Testis (tissue), 3 donors: ENCODE data around the gene VILL. TPM values are rescaled to one million over a fixed set of nuclear protein-coding genes. Genes with fewer than 3 reads are reported as not detected.

Source experiments
- DNase-seq: peaks from one replicate; pipeline ENCODE4 v3.0.0-alpha.2; 2019
- H3K27ac ChIP-seq, 2 donors: fragments of 200-600 bp; sonication (generic); one replicate each; pipeline ENCODE4 v1.5.1; 2019
- H3K27me3 ChIP-seq: fragments of 200-600 bp; sonication (generic); one replicate; pipeline ENCODE4 v1.5.1; 2019
- H3K36me3 ChIP-seq: fragments of 200-600 bp; sonication (generic); one replicate; pipeline ENCODE4 v1.5.1; 2017; ENCODE audit warnings: low read depth; ENCODE audit errors: missing control alignments
- H3K4me1 ChIP-seq: fragments of 200-600 bp; sonication (generic); one replicate; pipeline ENCODE4 v1.5.1; 2019
- H3K4me3 ChIP-seq, 2 donors: fragments of 200-600 bp; sonication (generic); one replicate each; pipeline ENCODE4 v1.5.1; 2017 to 2019
- H3K9me3 ChIP-seq: fragments of 200-600 bp; sonication (generic); one replicate; pipeline ENCODE4 v1.5.1; 2017
- CTCF ChIP-seq, 3 experiments: fragments of 450-650 bp in 2 of 3; fragments of 200-600 bp in 1 of 3; sonication (generic) in 1 of 3; IDR thresholded peaks; one replicate each; pipeline ENCODE4 v1.5.1; 2016 to 2019; ENCODE audit warnings: antibody characterized with exemption in 3 of 3, mild to moderate bottlenecking in 2 of 3, moderate library complexity in 1 of 3
- POLR2A ChIP-seq: fragments of 450-650 bp; IDR thresholded peaks from one replicate; pipeline ENCODE4 v1.6.1; 2017; ENCODE audit warnings: antibody characterized with exemption, mild to moderate bottlenecking, moderate library complexity
- WGBS, 2 donors: methylation state at CpG; one replicate each; pipeline ENCODE4 v1.1.5; 2018; 5-methylcytosine and 5-hydroxymethylcytosine counted together
- intact Hi-C: fragments of 100-400 bp; cut with DNase I; formaldehyde crosslinking; loops from one replicate; pipeline ENCODE4 v1.15.1; 2023; ENCODE audit warnings: low total_unique reads
- polyA plus RNA-seq: library from polyadenylated mRNA; stranded (reverse); fragments of 350-450 nt; fragmentation: Illumina TruSeq; extraction: RNeasy Lipid Tissue Mini Kit (QIAGEN cat#74804); gene quantifications from one replicate; pipeline ENCODE4 v1.2.3, GENCODE V29; 2014; ENCODE audit warnings: low read depth, low replicate concordance; ENCODE audit not compliant: insufficient read depth
- total RNA-seq, 2 donors: library from RNA; depleted of rRNA; stranded (reverse); fragments of >200 nt; gene quantifications; one replicate each; pipeline ENCODE4 v1.2.3, GENCODE V29; 2016

Gene VILL
- total and polyA plus RNA-seq, 3 donors from 2014 or later: 9.5 to 17.4 (median 16.3) TPM

- no peak for DNase-seq
- H3K4me3 ChIP-seq: no peak overlapping the region
- H3K4me1 ChIP-seq: peaks cover 22% of the 10 kb centered on the region
- intact Hi-C loops: loop anchor here (10.0 kb wide), 1 partner anchor 154 kb away; no protein-coding TSS in a partner anchor
- no peaks in the 10 kb centered on the region for H3K27me3 ChIP-seq
- no peak for TF ChIP-seq CTCF (IDR thresholded peaks at IDR 0.05)
- no peak for TF ChIP-seq POLR2A
- peak overlapping the region in 1 of 2 donors; percentile 7 for H3K27ac ChIP-seq
- WGBS, 2 donors: 76 to 92% methylated on average over 8 to 16 of the region's 16 CpGs
- no peaks in the 10 kb centered on the region for H3K36me3 ChIP-seq
- H3K9me3 ChIP-seq: no peaks in the 10 kb centered on the region
Observed at GRCh38 chr3:38008971-38009580, 18.5 kb downstream of the VILL start.

GRCh38 chr3:38009807-38010591, 19.4 kb downstream of the VILL start:
- H3K9me3 ChIP-seq: no peaks in the 10 kb centered on the region
- intact Hi-C loops: loop anchor here (10.0 kb wide), 1 partner anchor 155 kb away; no protein-coding TSS in a partner anchor
- no peak for TF ChIP-seq POLR2A
- TF ChIP-seq CTCF (IDR thresholded peaks at IDR 0.05): no peak
- H3K4me3 ChIP-seq: no peak overlapping the region
- DNase-seq: no peak
- 94 to 95% methylated on average over 12 to 21 of the region's 27 CpGs for WGBS, 2 donors
- H3K27ac ChIP-seq: no peak overlapping the region
- H3K27me3 ChIP-seq: no peaks in the 10 kb centered on the region
- peaks cover 13% of the 10 kb centered on the region for H3K4me1 ChIP-seq
- no peaks in the 10 kb centered on the region for H3K36me3 ChIP-seq

GRCh38 chr3:38011111-38011510, 20.5 kb downstream of the VILL start:
- no peak overlapping the region for H3K27ac ChIP-seq
- no peak overlapping the region for H3K4me3 ChIP-seq
- no peak for TF ChIP-seq CTCF (IDR thresholded peaks at IDR 0.05)
- TF ChIP-seq POLR2A: no peak
- intact Hi-C loops: no loop called here
- no peaks in the 10 kb centered on the region for H3K36me3 ChIP-seq
- H3K27me3 ChIP-seq: no peaks in the 10 kb centered on the region
- no peaks in the 10 kb centered on the region for H3K9me3 ChIP-seq
- peaks cover 2% of the 10 kb centered on the region for H3K4me1 ChIP-seq
- WGBS, 2 donors: 94% methylated on average over 15 to 21 of the region's 21 CpGs
- no peak for DNase-seq

- H3K4me1 ChIP-seq: peaks cover 15% of the 10 kb centered on the region
- no peak for DNase-seq
- intact Hi-C loops: no loop called here
- no peaks in the 10 kb centered on the region for H3K27me3 ChIP-seq
- no peak overlapping the region for H3K4me3 ChIP-seq
- TF ChIP-seq POLR2A (no peak), CTCF (IDR thresholded peaks at IDR 0.05) (no peak)
- 79 to 88% methylated on average over 3 of the region's 3 CpGs for WGBS, 2 donors
- H3K27ac ChIP-seq: no peak overlapping the region
- H3K9me3 ChIP-seq: no peaks in the 10 kb centered on the region
- H3K36me3 ChIP-seq: no peaks in the 10 kb centered on the region
Observed at GRCh38 chr3:38015485-38015884, 24.9 kb downstream of the VILL start.
